DOHH2 (cell line): Measurements from ENCODE around the gene EPG5.

Experiments
- CTCF ChIP-seq: fragments of 200-600 bp; sonication (generic); IDR thresholded peaks from one replicate; pipeline ENCODE4 v1.5.1; 2014; ENCODE audit warnings: antibody characterized with exemption, mild to moderate bottlenecking, low read depth, low read length; ENCODE audit not compliant: poor library complexity, severe bottlenecking
- EZH2phosphoT487 ChIP-seq: fragments of 200-600 bp; sonication (generic); IDR thresholded peaks from 2 replicates; pipeline ENCODE4 v1.6.1; 2017; ENCODE audit warnings: borderline replicate concordance, mild to moderate bottlenecking, antibody characterized with exemption, low read length, moderate library complexity, mixed read lengths

DNA sequence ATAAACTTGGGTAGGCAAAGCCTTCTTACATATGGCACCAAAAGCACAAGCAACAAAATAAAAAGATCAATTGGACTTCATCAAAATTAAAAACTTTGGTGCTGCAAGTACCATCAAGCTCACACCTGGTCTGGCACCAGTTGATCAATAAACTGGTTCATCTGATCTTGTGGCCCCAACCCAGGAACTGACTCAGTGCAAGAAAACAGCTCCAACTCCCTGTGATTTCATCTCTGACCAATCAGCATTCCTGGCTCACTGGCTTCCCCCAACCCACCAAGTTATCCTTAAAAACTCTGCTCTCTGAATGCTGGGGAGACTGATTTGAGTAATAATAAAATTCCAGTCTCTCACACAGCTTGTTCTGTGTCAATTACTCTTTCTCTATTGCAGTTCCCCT is 8.4 kb downstream of the EPG5 start:
- TF ChIP-seq EZH2phosphoT487 (no peak), CTCF (no peak)
